Measurements from ENCODE around the gene UTP14A. TPM values are rescaled to one million over a fixed set of nuclear protein-coding genes. Genes with fewer than 3 reads are reported as not detected.

UTP14A gene
- total RNA-seq, 1 donor from 2014 or later, result 6.9 TPM

Other genes starting within 250 kb of the UTP14A start
- 0.68 TPM for gene XPNPEP2, start 167.2 kb upstream of the UTP14A start, total RNA-seq
- 2.5 TPM for gene SASH3, start 126.2 kb upstream of the UTP14A start, total RNA-seq
- gene ZDHHC9, start 62.3 kb upstream of the UTP14A start, total RNA-seq, result 17.9 TPM
- 11.3 TPM for gene BCORL1, start 76.5 kb downstream of the UTP14A start, total RNA-seq
- 2.8 TPM for gene ELF4, start 204.3 kb downstream of the UTP14A start, total RNA-seq

Measured in Right ventricle myocardium inferior (tissue), 1 donor.